NCI-H446 treated with DMSO at 0.1 percent for 48 hours (cell line): ENCODE data around the gene ARID1B.

Experiments
- DNase-seq: peaks from one replicate; lab custom pipeline; 2025; lab: John Stamatoyannopoulos, UW

ARID1B gene

GRCh38 chr6:156791320-156791850 is 14.2 kb downstream of the ARID1B start:
- peak; percentile 32 for DNase-seq

GRCh38 chr6:156793200-156793599 is 16.0 kb downstream of the ARID1B start:
- DNase-seq = no peak

- no peak for DNase-seq
These were observed 17.6 kb downstream of the ARID1B start for GRCh38 chr6:156794546-156795354.

GRCh38 chr6:156795825-156796224 is 18.6 kb downstream of the ARID1B start:
- DNase-seq = no peak

- no peak for DNase-seq
These were observed 19.4 kb downstream of the ARID1B start for GRCh38 chr6:156796627-156797026.

- no peak for DNase-seq
These were observed 20.9 kb downstream of the ARID1B start for GRCh38 chr6:156797901-156798735.

- DNase-seq = no peak
These were observed 24.5 kb downstream of the ARID1B start for GRCh38 chr6:156801712-156802111.

GRCh38 chr6:156803353-156803752 is 26.2 kb downstream of the ARID1B start:
- no peak for DNase-seq

- DNase-seq = no peak
These were observed 27.2 kb downstream of the ARID1B start for GRCh38 chr6:156804402-156804801.

GRCh38 chr6:156806155-156806554 is 29.0 kb downstream of the ARID1B start:
- DNase-seq = no peak

- DNase-seq = no peak
These were observed 29.9 kb downstream of the ARID1B start for GRCh38 chr6:156807028-156807427.

- no peak for DNase-seq
These were observed 30.6 kb downstream of the ARID1B start for GRCh38 chr6:156807795-156808194.

- DNase-seq = no peak
These were observed 31.1 kb downstream of the ARID1B start for GRCh38 chr6:156808287-156808686.

GRCh38 chr6:156809034-156809433 is 31.9 kb downstream of the ARID1B start:
- no peak for DNase-seq

- no peak for DNase-seq
These were observed 32.4 kb downstream of the ARID1B start for GRCh38 chr6:156809446-156810178.

GRCh38 chr6:156814036-156814581 is 36.9 kb downstream of the ARID1B start:
- DNase-seq = no peak

GRCh38 chr6:156816505-156816904 is 39.3 kb downstream of the ARID1B start:
- DNase-seq = no peak

- DNase-seq = no peak
These were observed 43.1 kb downstream of the ARID1B start for GRCh38 chr6:156820089-156820798.

GRCh38 chr6:156821707-156822106 is 44.5 kb downstream of the ARID1B start:
- DNase-seq = no peak

GRCh38 chr6:156822747-156823206 is 45.6 kb downstream of the ARID1B start:
- no peak for DNase-seq

GRCh38 chr6:156824142-156824541 is 47.0 kb downstream of the ARID1B start:
- DNase-seq = no peak
